ENCODE data around the gene PWWP2A. TPM values are rescaled to one million over a fixed set of nuclear protein-coding genes. Genes with fewer than 3 reads are reported as not detected.
"Not testable (repeated sequence)": the region's sequence is repeated elsewhere in the genome, so short reads cannot be mapped to it uniquely, and the experiment has no call there.

The PWWP2A gene
- 41.4 and 49.8 TPM in 2 replicates for total RNA-seq (2014; rRNA removed; shearing (Covaris generic))

GRCh38 chr5:160119142-160119904 is at the start of gene PWWP2A:
TSS of gene PWWP2A (minus strand) at chr5:160119450. CDS start at chr5:160119388, 62 bp downstream.
- peak; percentile 100 for DNase-seq (ENCODE audit: low read depth in 1 of 2, low spot score in 2 of 2)
- no peaks in the 10 kb centered on the region for H3K27me3 ChIP-seq (replicated peaks)

GRCh38 chr5:160167624-160168165 is 48.4 kb upstream of the PWWP2A start:
- no peak for DNase-seq (ENCODE audit: low read depth in 1 of 2, low spot score in 2 of 2)
- Histone ChIP-seq H3K36me3 (no peaks in the 10 kb centered on the region), H3K27me3 (replicated peaks) (no peaks in the 10 kb centered on the region), H3K4me3 (no peak overlapping the region), H3K4me1 (replicated peaks) (peaks cover 39% of the 10 kb centered on the region), H3K9me3 (replicated peaks) (no peaks in the 10 kb centered on the region), H3K27ac (no peak overlapping the region)

More at GRCh38 chr5:160119142-160119904, at the start of gene PWWP2A:
- 0 out of 2 replicates have a peak, but pooled peaks cover 3% of the 10 kb centered on the region for H3K4me1 ChIP-seq (replicated peaks)
- peak within 1 kb of the TSS; percentile 74 for H3K27ac ChIP-seq
- peak within 1 kb of the TSS; percentile 95 for H3K4me3 ChIP-seq
- peaks cover 41% of the 10 kb centered on the region for H3K36me3 ChIP-seq
- no peaks in the 10 kb centered on the region for H3K9me3 ChIP-seq (replicated peaks)

GRCh38 chr5:160166973-160167623 is 47.8 kb upstream of the PWWP2A start:
- DNase-seq (ENCODE audit: low read depth in 1 of 2, low spot score in 2 of 2): no peak
- Histone ChIP-seq H3K9me3 (replicated peaks) (no peaks in the 10 kb centered on the region), H3K4me1 (replicated peaks) (peaks cover 39% of the 10 kb centered on the region), H3K27ac (0 out of 2 replicates have a peak overlapping the region, but pooled peaks have one; percentile 38), H3K4me3 (no peak overlapping the region), H3K36me3 (no peaks in the 10 kb centered on the region), H3K27me3 (replicated peaks) (no peaks in the 10 kb centered on the region)

- DNase-seq (ENCODE audit: low read depth in 1 of 2, low spot score in 2 of 2): no peak
- no peaks in the 10 kb centered on the region for H3K27me3 ChIP-seq (replicated peaks)
- no peaks in the 10 kb centered on the region for H3K36me3 ChIP-seq
- peaks cover 39% of the 10 kb centered on the region for H3K4me1 ChIP-seq (replicated peaks)
- H3K27ac ChIP-seq: peak overlapping the region; percentile 38
- no peaks in the 10 kb centered on the region for H3K9me3 ChIP-seq (replicated peaks)
- H3K4me3 ChIP-seq: no peak overlapping the region
Measured at GRCh38 chr5:160166069-160166972, 47.1 kb upstream of the PWWP2A start.

GRCh38 chr5:160165137-160166068 is 46.2 kb upstream of the PWWP2A start:
- H3K4me1 ChIP-seq (replicated peaks): peaks cover 39% of the 10 kb centered on the region
- DNase-seq (ENCODE audit: low read depth in 1 of 2, low spot score in 2 of 2): peak; percentile 99 to 100
- no peaks in the 10 kb centered on the region for H3K9me3 ChIP-seq (replicated peaks)
- H3K27me3 ChIP-seq (replicated peaks): no peaks in the 10 kb centered on the region
- peak overlapping the region; percentile 15 for H3K4me3 ChIP-seq
- no peaks in the 10 kb centered on the region for H3K36me3 ChIP-seq
- H3K27ac ChIP-seq: peak overlapping the region; percentile 88

GRCh38 chr5:160162910-160163309 is 43.7 kb upstream of the PWWP2A start:
- Histone ChIP-seq H3K4me1 (replicated peaks) (peaks cover 28% of the 10 kb centered on the region), H3K27ac (no peak overlapping the region), H3K36me3 (no peaks in the 10 kb centered on the region), H3K27me3 (replicated peaks) (no peaks in the 10 kb centered on the region), H3K9me3 (replicated peaks) (no peaks in the 10 kb centered on the region), H3K4me3 (no peak overlapping the region)
- DNase-seq (ENCODE audit: low read depth in 1 of 2, low spot score in 2 of 2): no peak

GRCh38 chr5:160161626-160162025 is 42.4 kb upstream of the PWWP2A start:
- H3K36me3 ChIP-seq: no peaks in the 10 kb centered on the region
- no peak for DNase-seq (ENCODE audit: low read depth in 1 of 2, low spot score in 2 of 2)
- H3K27ac ChIP-seq: no peak overlapping the region
- H3K9me3 ChIP-seq (replicated peaks): no peaks in the 10 kb centered on the region
- no peaks in the 10 kb centered on the region for H3K27me3 ChIP-seq (replicated peaks)
- no peak overlapping the region for H3K4me3 ChIP-seq
- H3K4me1 ChIP-seq (replicated peaks): peaks cover 24% of the 10 kb centered on the region

- DNase-seq (ENCODE audit: low read depth in 1 of 2, low spot score in 2 of 2); H3K27me3 ChIP-seq (replicated peaks); H3K36me3 ChIP-seq; H3K4me3 ChIP-seq; H3K9me3 ChIP-seq (replicated peaks); H3K27ac ChIP-seq: not testable (repeated sequence)
- H3K4me1 ChIP-seq (replicated peaks): peaks cover 16% of the 10 kb centered on the region
Measured at GRCh38 chr5:160160875-160161274, 41.6 kb upstream of the PWWP2A start.

- no peaks in the 10 kb centered on the region for H3K9me3 ChIP-seq (replicated peaks)
- no peaks in the 10 kb centered on the region for H3K36me3 ChIP-seq
- no peak overlapping the region for H3K27ac ChIP-seq
- no peak for DNase-seq (ENCODE audit: low read depth in 1 of 2, low spot score in 2 of 2)
- H3K27me3 ChIP-seq (replicated peaks): no peaks in the 10 kb centered on the region
- H3K4me1 ChIP-seq (replicated peaks): peaks cover 11% of the 10 kb centered on the region
- no peak overlapping the region for H3K4me3 ChIP-seq
Measured at GRCh38 chr5:160159991-160160792, 40.9 kb upstream of the PWWP2A start.

GRCh38 chr5:160158087-160158486 is 38.8 kb upstream of the PWWP2A start:
- no peak for DNase-seq (ENCODE audit: low read depth in 1 of 2, low spot score in 2 of 2)
- Histone ChIP-seq H3K4me3 (no peak overlapping the region), H3K36me3 (no peaks in the 10 kb centered on the region), H3K27ac (no peak overlapping the region), H3K27me3 (replicated peaks) (no peaks in the 10 kb centered on the region), H3K9me3 (replicated peaks) (no peaks in the 10 kb centered on the region), H3K4me1 (replicated peaks) (no peaks in the 10 kb centered on the region)

- no peak overlapping the region for H3K4me3 ChIP-seq
- no peaks in the 10 kb centered on the region for H3K36me3 ChIP-seq
- DNase-seq (ENCODE audit: low read depth in 1 of 2, low spot score in 2 of 2): no peak
- H3K4me1 ChIP-seq (replicated peaks): no peaks in the 10 kb centered on the region
- no peak overlapping the region for H3K27ac ChIP-seq
- H3K9me3 ChIP-seq (replicated peaks): no peaks in the 10 kb centered on the region
- H3K27me3 ChIP-seq (replicated peaks): no peaks in the 10 kb centered on the region
Measured at GRCh38 chr5:160155017-160155750, 35.9 kb upstream of the PWWP2A start.

Data from SJSA1 (cell line).